AG10803 (cell line): ENCODE data around the gene CCDC154.

Experiments
- DNase-seq: peaks from one replicate; pipeline ENCODE4 v3.0.0; 2010; ENCODE audit warnings: low read depth
- H3K4me3 ChIP-seq: 2 replicates; pipeline ENCODE4 v1.5.1; 2011; ENCODE audit warnings: mild to moderate bottlenecking, low read length, control low read depth
- TF ChIP-seq, protein P1 (sequence below): conservative IDR thresholded peaks from 2 replicates; pipeline ENCODE4 v1.5.1; 2011; ENCODE audit warnings: mild to moderate bottlenecking, low read length, control low read depth, inconsistent platforms

Gene CCDC154

DNA sequence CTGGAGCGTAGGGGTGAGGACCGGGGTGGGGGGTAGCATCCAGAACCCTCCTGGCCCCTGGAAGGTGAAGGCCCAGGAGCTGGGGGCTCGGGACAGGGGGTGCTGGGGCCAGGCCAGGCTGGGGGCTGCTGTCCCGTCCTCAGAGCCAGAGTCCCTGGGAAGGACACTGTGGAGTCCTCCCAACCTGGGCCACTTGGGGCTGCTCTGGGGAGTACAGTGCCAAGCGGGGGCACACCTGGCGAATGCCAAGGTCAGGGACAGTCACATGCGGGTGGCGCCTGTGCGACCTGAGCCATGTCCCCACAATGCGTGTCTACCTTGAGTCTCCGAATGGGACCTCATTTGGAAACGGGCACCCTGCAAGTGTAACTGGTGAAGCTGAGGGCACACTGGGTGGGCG, 14.7 kb downstream of the CCDC154 start:
- TF ChIP-seq, protein P1, sequence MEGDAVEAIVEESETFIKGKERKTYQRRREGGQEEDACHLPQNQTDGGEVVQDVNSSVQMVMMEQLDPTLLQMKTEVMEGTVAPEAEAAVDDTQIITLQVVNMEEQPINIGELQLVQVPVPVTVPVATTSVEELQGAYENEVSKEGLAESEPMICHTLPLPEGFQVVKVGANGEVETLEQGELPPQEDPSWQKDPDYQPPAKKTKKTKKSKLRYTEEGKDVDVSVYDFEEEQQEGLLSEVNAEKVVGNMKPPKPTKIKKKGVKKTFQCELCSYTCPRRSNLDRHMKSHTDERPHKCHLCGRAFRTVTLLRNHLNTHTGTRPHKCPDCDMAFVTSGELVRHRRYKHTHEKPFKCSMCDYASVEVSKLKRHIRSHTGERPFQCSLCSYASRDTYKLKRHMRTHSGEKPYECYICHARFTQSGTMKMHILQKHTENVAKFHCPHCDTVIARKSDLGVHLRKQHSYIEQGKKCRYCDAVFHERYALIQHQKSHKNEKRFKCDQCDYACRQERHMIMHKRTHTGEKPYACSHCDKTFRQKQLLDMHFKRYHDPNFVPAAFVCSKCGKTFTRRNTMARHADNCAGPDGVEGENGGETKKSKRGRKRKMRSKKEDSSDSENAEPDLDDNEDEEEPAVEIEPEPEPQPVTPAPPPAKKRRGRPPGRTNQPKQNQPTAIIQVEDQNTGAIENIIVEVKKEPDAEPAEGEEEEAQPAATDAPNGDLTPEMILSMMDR, result no peak
- DNase-seq, result no peak
- H3K4me3 ChIP-seq, result no peak overlapping the region

- H3K4me3 ChIP-seq, result no peak overlapping the region
- no peak for DNase-seq
- TF ChIP-seq, protein P1, result no peak
Measured at GRCh38 chr16:1429012-1429411, 15.3 kb downstream of the CCDC154 start.

GRCh38 chr16:1428511-1428910, 15.8 kb downstream of the CCDC154 start:
- TF ChIP-seq, protein P1, result peak; percentile 9; the same call in 1 of the 2 replicates
- no peak overlapping the region for H3K4me3 ChIP-seq
- DNase-seq, result no peak

GRCh38 chr16:1427473-1428461, 16.6 kb downstream of the CCDC154 start:
- TF ChIP-seq, protein P1, result no peak
- DNase-seq, result no peak
- no peak overlapping the region for H3K4me3 ChIP-seq

GRCh38 chr16:1426734-1427471, 17.5 kb downstream of the CCDC154 start:
- TF ChIP-seq, protein P1, result no peak
- no peak overlapping the region for H3K4me3 ChIP-seq
- DNase-seq, result no peak

GRCh38 chr16:1425616-1426370, 18.6 kb downstream of the CCDC154 start:
- no peak for DNase-seq
- TF ChIP-seq, protein P1, result no peak

More at GRCh38 chr16:1425616-1426370, 18.6 kb downstream of the CCDC154 start:
- H3K4me3 ChIP-seq, result no peak overlapping the region
